NK-92 (cell line): Measurements from ENCODE around the gene LIX1L.

Experiments
- DNase-seq: peaks from one replicate; lab custom pipeline; 2025; ENCODE audit not compliant: unreplicated experiment; lab: John Stamatoyannopoulos, UW

The LIX1L gene

DNA sequence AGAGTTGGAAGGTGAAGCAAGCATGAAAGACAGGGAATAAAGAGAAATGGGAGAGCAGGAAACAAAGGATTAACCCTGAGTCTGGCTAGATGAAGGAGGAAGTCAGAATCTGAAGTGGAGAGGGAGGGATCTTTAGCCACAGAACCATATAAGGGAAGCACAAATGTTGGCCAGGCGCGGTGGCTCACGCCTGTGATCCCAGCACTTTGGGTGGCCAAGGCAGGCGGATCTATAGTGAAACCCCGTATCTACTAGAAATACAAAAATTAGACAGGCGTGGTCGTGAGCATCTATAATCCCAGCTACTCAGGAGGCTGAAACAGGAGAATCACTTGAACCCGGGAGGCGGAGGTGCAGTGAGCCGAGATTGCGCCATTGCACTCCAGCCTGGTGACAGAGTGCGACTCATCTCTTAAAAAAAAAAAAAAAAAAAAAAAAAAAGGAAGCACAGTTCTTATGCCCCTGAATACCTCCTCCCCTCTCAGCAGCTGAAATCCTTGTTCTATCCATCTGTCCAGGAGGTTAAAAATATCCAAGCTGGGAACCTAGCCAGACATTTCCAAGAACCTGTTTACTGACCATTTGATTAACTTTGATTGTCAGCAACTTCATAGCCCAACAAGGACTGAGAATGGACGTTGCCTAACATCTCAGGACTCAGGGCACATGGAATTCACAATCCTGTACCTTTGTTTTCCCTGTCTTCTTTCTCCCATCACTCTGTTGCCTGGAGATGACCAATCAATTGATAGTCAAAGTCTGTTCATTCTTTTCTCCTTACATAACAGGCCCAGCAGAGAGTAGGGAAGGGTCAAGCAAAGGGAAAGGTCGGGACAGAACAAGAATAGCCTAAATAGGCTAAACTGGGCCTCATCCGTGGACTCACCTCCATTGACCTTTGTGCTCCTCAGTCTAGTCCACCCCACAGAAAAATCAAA, 28.0 kb upstream of the LIX1L start:
- no peak for DNase-seq

DNA sequence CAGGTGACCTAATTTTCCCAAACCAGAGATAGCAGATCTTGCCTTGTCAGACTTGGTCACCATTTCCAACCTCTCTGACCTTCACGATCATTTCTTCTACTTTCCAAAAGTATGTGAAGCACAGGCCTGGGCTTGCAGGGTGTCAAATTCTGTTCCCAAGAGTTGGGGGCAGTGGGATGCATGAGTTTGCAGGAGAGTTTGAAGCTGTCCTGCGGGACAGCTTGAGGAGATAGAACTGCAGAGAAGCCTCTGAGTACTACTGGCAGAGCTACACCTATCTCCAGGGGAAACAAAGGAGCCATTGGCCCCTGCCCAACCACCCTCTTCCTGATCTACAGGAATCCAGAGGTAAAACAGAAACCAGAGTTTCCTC, 27.3 kb upstream of the LIX1L start:
- DNase-seq: no peak

DNA sequence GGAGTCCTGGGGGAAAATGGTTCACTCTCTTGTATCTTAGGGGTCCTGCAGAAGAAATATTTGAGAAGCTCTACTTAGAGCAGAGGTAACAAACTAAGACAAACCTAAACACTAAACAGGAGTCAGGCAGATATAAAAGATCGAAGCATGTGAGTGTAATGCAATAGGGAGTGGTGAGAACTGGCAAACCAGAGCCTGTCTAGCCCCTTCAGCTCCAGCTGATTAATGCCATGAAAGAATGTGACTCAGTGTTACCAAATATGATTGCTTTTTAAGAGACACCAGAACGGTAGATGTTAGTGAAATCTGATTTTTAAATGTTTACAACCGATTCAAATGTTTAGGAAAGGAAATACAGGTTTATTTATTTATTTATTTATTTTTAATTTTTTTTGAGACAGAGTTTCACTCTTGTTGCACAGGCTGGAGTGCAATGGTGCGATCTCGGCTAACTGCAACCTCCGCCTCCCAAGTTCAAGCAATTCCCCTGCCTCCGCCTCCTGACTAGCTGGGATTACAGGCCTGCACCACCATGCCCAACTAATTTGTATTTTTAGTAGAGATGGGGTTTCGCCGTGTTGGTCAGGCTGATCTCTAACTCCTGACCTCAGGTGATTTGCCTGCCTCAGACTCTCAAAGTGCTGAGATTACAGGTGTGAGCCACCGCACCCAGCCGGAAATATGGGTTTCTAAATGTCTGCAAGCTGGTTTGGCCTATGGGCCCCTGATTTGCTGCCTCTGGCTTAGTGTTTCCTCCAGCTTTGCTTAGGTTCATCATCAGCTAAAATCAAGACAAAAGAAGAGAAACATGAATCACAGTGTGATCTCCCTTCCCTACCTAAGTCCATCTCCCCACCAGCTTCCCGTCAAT, 26.4 kb upstream of the LIX1L start:
- DNase-seq: no peak

DNA sequence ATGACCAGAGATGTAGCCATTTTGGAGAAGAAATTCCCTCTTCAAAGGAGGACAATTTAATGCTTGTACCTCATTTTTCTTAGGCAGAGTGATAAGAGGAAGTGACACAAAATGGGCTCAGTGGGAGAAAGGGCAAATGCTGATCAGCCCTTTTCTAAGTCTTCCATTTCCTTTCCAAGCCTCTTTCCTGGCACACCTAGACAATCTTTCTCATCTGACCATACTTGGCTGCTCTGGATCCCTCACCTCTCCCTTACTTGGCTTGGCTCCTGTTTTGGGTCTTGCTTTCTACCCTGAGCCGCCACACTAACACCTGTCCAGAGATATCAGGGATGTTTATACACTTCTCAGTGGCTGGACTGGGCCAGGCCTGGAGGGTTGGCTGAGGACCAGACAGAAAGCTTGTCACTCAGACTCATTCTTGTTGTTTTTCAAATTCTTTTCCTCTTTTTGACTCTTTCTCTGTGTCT, 25.4 kb upstream of the LIX1L start:
- DNase-seq: no peak

DNA sequence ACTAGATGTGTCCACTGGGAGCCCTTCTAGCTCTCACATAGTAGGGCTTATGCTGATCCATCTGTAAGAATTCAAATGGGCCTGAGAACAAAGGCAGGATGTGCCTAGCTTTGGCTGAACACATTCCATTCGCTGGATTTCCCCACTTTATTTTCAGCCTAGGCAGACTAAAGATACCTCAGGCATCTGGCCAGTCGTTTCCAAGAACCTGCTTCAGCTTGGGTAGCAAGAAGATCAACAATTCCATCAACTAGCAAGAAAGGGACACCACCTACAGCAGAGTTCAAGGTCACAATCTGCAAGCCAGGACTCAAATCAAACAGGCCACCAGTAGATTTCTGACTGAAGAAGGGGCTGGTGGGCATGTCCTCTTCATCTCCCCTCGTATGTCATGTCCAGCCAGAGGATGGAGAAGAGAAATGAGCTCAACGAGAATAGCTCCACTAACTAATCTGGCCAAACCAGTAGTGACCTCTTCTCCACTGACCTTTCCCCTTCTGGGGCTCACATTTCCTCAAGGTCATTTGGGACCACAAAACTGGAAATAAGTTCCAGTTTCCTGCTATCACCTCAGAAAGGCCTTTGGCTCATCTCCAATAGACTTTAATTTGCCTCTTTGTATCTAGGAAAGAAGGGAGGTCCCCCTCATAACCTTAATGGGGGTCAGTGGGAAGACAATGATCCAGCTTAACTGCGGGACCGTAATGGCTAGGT, 24.4 kb upstream of the LIX1L start:
- DNase-seq: no peak

DNA sequence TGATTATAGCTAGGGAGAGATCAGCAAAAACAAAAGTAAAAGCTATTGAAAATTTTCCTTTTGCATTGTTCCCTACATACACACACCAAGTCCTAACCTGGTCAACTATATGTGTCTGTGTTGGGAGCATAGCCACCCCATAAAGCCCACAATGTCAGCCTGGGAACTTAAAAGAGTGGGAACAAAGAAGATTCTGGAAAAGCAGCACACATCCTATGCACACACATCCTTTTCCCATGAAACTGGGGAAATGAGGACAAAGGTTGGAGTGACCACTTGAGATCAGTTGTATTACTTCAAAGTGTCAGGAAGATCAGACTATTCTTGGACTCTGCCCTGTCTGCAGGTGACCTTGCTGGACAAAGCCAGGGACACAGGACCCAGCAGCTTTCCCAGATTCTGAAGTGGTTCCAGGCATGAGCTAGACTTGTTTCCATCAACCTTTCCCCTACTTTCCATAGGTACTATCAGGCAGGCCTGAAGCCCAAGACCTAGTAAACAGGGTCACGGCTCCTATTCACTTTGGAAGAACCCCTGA, 22.7 kb upstream of the LIX1L start:
- no peak for DNase-seq

DNA sequence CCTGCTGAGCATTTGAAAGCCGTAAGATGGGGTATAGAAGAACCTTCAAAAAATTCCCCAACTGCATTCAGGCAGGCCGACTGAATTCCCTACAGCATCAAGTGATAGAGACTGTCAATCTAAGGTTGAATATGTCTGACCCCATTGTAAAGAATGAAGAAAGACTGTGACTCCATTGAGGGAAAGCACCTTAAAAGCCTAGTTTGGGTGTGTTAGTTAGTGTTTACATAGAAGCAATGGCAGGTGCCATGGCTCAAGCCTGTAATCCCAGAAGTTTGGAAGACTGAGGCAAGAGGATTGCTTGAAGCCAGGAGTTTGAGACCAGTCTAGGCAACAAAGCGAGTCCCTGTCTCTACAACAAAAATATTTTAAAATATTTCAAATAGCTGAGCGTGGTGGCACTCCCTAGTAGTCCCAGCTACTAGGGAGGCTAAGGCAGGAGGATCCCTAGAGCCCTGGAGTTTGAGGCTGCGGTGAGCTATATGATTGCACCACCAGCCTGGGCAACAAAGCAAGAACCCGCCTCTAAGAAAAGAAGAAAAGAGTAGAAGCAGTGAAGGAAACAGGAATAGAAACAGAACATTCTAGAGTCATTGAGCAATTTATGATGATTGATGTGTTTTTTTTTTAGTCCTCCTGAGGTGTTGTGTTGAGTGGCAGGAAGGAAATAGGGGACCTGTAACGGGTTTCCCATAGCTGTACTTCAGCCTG, 22.1 kb upstream of the LIX1L start:
- no peak for DNase-seq

DNA sequence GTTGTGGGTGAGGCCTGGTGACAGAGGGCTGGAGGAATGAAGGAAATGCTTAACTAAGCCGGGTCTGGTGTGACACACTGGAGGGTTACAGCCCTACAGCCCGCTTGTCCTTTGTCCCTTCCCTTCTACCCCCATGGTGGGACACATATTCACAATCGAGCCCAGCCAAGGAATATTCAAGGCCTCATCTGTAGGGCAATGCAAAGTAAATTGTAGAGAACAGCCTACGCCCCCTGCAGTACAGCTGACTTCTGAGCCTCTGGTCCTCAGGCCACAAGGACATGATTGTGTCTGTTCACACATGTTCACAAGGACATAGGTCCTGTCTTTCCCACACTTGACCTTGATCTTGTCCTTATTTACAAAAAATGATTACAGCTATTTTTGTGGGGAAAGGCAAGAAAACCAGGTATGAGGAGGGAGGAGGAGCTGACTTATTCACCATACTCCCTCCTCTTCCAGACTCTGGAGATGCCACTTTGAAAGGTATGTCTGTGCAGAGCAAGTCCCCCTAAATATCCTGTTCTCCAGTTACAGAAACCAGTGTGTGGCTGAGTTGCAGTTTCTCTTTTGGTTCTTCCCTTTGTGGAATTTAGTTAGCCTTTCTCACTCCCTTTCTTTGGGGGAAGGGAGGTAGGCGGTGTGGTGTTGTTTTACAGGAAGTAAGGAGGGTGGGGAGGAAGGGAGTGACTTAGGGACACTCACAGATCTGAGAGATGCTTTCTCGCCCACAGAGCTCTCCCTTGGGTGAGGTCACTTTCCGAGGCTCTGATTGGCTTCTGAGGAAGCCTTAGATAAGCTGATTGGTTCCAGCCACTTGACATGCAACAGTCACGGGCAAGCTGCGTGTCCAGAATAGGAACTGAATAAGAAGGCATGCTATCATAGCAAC, 21.3 kb upstream of the LIX1L start:
- DNase-seq: no peak

DNA sequence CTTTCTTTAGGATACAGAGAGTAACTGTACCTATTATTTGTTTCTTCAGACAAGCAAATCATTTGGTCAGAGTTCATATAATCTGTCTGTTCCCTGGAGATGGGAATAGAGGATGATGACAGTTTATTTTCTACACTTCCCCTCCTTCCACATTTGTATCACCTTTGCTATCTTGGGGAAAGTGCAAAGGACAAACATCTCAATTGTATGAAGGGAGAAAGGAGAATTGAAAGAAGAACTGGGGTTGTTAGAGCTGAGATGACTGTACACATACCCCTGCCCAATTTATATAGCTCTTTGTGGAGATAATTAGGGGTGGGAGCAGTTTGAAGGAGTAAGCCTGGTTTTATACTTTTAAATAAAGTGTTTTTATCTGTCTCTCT, 20.6 kb upstream of the LIX1L start:
- DNase-seq: no peak

DNA sequence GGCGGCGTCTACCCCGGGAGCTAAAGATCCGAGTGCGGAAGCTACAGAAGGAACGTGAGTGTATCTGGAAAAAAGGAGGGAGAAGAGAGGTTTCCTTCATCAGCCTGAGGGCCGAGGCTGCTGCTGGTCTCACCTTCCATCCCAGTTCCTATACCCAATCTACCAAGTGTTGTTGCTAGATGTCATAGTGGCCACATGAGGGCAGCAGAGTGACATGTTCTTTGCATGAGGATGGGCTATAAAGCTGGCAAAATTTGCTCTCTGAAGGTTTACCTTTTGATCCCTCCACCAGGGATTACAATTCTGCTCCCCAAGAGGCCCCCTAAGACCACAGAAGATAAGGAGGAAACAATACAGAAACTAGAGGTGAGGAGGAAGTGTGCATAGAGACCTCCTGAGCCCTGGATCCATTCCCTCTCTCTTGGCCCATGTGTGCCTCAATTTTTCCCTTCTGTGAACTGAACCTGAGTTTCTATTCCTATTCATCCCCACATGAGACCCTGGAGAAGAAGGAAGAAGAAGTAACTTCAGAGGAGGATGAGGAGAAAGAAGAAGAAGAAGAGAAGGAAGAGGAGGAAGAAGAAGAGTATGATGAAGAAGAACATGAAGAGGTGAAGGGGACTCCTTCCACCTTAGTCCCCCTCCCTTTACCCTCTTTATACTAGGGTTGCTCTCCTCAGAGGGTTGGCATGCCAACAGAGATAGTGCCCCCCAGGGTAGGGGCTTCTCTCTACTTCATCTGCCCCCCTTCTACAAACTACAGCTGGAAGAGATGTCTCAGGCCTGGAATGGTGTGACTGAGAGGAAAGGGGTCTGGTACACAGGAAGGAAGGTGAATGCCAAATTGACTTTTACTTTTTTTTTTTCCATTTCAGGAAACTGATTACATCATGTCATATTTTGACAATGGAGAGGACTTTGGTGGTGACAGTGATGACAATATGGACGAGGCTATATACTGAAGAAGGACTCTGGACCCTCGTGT, 20.0 kb upstream of the LIX1L start:
- DNase-seq: no peak

DNA sequence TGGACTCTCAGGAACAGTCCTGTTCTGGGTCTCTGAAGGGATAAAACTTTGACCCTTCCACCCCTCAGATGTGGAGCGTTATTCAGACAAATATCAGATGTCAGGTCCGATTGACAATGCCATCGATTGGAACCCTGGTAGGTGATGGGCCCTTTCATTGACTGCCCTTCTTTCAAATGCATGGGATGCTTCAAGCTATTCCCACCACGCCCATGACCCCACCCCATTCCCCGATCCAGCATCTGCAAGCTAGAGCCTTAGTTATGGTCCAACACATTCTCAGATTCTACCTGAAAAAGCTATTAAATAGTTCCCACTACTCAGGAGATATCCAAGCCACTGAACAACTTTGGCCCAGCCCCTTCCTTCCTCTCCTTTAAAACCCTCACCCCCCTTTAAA, 19.2 kb upstream of the LIX1L start:
- no peak for DNase-seq

DNA sequence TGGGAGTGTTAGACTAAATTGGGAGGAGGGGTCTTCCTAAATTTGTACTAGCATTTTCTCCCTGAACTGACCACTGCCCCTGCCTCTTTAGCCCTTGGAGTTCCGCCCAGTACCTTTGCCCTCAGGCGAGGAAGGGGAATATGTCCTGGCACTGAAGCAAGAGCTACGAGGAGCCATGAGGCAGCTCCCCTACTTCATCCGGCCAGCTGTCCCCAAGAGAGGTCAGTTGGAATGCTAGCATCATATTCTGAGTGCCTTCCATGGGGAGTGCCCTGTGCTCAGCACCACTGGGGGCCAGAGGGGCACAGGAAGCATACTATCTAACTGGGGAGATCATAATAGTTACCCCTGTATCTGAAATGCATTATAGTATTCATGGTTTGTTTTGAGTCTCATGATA, 17.4 kb upstream of the LIX1L start:
- no peak for DNase-seq

DNA sequence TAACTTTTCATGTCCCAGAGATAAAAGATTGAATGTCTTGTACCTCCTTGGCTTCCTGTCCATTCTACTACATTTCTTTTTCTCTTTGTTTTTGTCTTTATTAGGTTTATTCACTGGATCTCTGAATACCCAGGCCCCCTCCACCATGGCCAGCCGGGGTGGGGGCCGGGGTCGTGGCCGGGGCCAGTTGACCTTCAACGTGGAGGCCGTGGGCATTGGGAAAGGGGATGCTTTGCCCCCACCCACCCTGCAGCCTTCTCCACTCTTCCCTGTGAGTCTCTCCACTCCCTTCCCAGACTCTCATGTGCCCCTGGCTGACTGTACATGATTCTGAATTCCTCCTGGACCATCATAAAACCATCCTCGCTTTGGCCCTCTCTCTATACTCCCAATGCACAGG, 16.9 kb upstream of the LIX1L start:
- DNase-seq: no peak

DNA sequence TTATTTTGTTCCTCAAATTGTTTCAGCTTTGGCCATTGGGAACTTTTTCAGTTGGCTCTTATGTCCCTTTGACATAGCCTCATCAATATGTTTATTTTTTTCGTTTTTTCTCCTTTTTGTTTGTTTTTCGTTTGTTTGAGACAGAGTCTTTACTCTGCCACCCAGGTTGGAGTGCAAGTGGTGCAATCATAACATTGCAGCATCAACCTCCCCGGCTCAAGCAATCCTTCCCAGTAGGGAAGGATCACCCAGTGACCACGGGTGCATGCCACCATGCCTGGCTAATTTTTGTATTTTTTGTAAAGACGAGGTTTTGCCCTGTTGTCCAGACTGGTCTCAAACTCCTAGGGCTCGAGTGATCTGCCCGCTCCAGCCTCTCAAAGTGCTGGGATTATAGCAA, 14.8 kb upstream of the LIX1L start:
- DNase-seq: no peak

DNA sequence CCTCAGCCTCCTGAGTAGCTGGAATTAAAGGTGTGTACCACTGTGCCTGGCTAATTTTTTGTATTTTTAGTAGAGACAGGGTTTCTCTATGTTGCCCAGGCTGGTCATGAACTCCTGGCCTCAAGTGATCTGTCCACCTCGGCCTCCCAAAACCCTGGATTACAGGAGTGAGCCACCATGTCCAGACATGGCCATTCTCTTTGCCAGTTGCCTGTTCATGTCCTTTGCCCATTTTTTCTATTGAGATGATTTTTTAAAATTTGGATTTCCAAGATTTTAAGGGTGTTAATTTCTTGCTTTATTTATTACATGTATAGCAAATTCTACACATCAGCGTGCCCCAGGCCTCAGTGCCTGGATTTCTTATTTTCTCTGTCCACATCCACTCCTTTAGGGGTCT, 9.5 kb upstream of the LIX1L start:
- no peak for DNase-seq

DNA sequence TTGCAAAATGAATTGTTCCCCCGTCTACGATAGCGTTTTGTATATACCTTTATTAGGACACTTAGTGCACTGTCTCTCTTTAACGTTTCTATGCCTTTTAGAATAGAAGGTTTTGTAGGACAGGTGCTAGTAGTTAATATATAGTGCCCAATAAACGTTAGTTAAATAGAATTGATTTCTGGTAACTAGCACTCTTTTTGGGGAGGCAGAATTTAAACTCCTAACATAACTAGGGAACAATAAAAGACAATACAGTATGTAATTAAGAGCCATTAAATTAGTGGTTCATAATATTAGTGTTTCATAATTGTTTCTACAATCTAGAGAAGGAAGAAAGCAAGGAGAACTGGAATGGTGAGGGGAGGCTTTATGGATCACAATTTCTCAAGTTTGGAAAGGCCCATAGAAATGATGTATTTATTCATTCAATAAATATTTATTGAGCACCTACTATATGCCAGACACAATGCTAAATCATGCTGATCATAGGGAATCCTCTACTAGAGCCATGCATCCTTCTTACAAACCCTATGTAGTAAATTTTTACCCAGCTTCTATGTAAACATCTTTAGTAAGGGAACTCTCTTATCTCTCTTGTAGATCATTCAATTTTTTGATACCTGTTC, 7.4 kb upstream of the LIX1L start:
- DNase-seq: no peak

DNA sequence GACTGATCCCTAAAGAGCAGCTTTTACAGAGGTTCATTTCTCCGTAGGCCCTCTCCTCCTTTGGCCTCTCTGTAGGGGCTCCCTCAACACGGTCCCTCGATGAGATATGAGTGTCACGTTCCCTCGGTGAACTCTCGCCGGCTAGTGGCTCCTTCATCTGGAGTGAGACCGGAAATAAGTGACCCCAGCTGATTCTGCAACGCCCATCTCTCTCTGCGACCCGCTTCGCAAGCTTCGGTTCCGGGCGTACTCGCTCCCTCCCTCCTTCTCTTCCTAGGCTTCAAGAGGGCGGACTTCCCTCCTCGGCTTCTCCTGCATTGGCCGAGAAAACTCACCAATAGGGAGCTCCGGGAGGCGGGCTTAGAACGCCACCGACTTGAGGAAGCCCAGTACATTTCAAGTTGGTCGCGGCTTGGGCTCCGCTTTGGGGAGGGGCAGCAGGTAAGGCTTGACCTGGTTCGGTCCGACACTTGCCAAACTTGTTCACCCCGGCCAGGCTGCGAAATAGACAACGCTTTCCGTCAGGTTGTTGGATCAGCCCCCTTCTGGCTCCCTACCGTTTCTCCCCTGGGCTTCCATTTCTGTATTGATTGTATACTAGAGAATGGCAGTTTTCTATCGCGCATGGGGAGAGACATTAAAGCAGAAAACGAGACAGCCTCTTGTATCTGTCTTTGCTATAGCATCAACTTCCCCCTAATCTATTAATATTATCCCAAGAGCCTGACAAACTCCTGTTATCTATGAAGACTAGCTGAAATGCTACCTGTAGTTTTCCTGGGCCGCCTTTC, 6.7 kb upstream of the LIX1L start, which contains the start of the genes ANKRD34A and POLR3GL:
Gene ANKRD34A (minus strand): TSS at position 248 of the 791 bp plus-strand sequence. CDS start 2,816 bp downstream, outside the sequence.
Gene POLR3GL (plus strand): TSS at position 363 of the 791 bp plus-strand sequence. CDS start 10,176 bp downstream, outside the sequence.
- DNase-seq: peak; percentile 24
